Dermis microvascular lymphatic vessel endothelial cell (primary cell): ENCODE measurements around the gene SLMAP. TPM values are rescaled to one million over a fixed set of nuclear protein-coding genes. Genes with fewer than 3 reads are reported as not detected.
A peak's percentile ranks its signal among the peaks of the same experiment; 100 is the strongest.
"Not testable (repeated sequence)": the region's sequence is repeated elsewhere in the genome, so short reads cannot be mapped to it uniquely, and the experiment has no call there.

Experiments used
- DNase-seq, 2 donors: peaks; one replicate each; pipeline versions ENCODE4 v3.0.0 to v3.0.0-alpha.2; 2010; ENCODE audit warnings: low read depth in 2 of 2
- total RNA-seq: library from RNA; depleted of rRNA; stranded (reverse); fragments of >200 nt; gene quantifications from 2 replicates; pipeline ENCODE4 v1.2.1, GENCODE V29; 2014

The SLMAP gene
- total RNA-seq, 1 donor from 2014 or later = 29.5 TPM

DNA sequence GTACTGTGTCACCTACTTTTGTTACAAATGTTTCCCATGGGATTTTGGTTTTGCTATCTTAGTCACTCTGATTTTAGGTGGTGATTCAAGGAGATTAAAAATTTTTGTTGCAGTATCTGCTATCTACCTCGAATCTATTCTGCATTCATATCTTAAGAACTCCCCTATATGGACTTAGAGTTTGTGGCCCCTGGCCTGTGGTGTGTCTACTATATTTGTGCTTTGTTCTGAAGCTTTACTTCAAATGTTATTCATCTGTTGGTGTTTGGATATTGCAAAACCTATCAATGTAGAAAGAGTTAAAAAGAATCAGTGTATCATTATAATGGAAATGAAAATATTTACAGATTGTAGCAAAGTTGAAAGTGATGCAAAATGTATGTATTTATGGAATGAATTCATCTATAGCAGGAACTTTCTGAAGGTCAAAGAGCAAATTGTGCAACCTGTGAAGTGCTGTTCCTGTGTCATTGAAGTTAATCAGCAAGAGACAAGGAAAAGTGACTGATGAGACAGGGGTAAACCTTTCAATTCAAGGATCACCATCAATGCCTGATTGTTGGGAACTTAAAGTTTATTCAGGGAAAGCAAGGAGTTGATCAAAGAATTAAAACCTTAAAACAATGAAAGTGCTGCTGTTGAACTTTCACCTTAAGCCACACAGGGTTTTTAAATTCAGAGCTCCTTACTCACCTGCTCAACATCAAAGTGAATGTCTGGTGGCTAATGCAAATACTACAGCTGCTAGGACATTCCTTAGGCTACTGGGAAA is 71.0 kb downstream of the SLMAP start:
- DNase-seq = no peak

DNA sequence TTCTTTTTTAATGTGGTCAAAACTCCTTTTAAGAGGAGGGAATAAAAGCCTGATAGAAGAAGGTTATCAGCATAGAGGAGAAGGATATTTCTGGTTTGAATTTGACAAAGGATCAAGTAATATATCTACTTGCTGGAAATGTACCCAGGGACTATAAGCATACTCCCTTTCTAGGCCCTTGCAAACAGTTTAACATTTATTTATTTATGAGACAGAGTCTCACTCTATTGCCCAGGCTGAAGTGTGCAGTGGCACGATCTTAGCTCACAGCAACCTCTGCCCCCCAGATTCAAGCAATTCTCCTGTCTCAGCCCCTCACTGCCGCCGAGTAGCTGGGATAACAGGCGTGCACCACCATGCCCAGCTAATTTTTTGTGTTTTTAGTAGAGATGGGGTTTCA is 71.6 kb downstream of the SLMAP start:
- DNase-seq = no peak

DNA sequence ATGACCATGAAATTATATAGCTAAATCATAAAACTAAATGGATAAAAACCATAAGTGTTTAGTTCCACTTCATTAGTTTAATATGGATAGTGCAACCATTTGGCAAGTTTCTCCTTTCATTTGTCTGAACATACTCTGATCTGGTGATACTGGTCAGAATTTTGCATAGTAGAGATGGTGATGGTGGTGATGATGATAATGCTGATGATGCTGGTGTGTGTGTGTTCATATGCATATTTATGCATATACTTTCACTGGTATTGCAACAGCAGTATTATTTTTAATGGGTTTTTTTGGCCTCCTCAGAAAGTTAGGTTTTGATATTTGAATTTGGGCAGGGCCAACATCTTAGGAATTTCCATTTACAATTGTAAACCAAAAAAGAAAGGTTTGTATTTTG is 76.4 kb downstream of the SLMAP start:
- DNase-seq = no peak

DNA sequence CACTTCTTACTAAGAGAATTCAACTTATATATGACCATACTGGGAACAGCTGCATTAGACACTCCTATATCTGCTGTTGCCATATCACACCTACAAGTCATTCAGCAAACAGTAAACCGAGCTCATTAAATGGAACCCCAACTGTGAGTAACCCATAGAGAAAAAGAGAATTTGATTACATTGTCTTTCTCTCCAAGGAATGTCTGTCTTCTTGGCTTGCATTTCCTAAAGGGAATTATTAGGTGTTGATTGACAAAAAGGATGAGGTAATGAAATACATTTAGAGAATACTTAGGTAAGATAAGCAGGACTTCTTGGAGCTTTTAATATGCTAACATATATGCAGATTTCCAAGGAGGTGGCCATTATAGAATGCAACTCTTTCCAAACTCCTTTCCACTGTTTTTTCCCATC is 76.8 kb downstream of the SLMAP start:
- DNase-seq = no peak

DNA sequence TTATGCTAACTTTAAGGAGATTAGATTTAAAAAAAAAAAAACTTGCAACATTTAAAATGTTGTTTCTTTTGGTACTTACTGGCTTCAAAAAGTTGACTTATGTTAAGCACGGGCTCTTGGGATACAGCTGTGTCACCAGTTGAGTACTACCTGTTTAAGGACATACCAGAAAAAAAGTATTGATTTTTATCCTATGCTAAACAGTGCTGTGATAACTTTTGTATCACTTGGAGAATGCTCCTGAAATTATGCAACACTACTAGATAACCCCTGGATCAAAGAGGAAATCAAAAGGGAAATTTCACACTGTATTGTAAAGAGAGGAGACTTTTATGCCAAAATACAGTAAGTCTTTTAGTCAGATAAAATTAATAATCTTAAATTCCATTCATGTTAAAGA is 77.7 kb downstream of the SLMAP start:
- DNase-seq = no peak

DNA sequence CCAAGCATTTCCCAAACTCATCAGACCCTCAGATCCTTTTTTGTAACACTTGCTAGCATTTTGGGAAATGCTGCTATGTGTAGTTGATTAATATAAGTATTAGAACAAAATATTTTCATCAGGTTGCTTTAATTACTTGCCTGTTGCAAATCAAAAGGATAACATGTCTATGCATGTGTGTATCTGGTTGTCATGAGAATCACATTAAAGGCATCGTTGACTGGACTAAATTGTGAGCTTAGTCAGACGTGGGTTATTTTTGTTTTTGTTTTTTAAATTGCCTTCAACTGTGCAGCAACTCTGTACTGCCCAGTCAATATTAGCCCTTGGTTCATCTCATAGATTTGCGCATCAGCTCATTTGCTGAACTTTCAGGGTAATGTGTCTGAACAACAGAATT is 81.6 kb downstream of the SLMAP start:
- DNase-seq = no peak

DNA sequence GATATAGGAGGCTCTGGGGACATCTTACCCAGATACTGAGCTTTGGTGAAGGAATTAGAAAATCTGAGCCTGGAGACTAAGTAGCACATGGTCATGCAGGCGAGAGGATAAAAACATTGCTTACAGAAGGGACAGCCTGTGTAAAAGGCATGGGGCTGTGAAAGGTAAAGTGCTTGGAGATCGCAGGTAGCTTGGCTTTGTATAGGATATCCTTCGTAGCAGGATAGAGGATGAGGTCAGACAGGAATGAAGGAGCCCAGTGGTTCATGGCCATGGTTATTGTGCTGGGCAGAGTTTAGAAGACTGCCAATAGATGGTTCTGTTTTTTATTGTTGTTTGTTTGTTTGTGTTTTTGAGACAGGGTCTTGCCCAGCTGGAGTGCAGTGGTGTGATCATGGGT is 82.5 kb downstream of the SLMAP start:
- no peak for DNase-seq

DNA sequence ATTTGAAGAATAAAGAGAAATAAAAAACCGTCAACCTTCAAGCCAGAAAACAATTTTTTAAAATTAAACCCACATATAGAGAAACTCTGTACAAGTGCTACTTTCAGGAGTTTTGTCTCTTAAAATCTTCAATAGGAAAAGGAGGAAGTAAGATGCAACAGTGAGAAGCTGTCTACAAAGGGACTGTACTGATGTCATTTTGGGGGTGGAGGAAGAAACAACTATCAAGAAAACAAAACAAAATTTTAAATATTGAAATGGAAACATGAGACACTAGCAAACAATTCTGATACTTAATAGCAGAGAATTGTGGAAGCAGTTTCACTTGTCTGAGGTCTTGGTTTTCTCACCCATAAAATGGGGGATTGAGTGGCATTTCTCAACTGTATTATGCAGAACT is 84.4 kb downstream of the SLMAP start:
- no peak for DNase-seq

DNA sequence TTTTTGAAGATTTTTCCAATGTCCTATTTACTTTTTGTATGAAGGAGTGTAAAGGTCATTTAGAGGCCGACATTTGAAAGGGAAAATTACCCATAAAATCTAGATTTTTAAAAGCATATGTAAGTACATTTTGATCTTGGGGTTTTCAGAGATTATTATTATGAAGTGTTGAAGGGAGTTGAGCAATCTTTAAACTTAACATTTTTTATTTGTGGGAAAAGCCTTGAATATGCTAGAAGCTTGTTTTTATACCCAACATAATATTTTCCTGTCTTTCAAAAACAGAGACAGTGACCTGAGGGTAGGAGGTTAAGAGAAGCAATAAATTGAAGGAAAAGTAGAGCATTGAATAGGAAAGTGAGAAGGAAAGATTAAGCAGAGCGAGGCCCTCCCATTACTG is 85.7 kb downstream of the SLMAP start:
- DNase-seq = no peak

DNA sequence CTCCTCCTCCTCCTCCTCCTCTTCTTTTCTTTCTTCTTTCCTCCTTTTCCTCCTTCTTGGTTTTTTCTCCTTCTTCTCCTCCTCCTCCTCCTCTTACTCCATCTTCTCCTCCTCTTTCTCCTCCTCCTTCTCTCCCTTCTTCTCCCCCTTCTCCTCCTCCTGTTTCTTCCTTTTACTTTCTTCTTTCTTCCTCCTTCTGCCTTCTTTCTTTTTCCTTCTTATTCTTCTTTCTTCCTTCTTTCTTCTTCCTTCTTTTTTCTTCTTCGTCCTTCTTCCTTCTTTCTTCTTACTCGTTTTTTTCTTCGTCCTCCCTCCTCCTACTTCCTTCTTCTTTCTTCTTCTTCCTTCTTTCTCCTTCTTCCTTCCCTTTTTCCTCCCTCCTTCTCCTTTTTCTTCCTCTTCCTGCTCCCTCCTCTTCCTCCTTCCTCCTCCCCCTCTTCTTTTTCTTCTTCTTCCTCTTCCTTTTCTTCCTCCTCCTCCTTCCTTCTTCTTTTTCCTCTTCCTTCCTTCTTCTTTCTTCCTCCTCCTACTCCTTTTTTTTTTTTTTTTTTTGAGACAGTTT is 92.1 kb downstream of the SLMAP start:
- DNase-seq = no peak

DNA sequence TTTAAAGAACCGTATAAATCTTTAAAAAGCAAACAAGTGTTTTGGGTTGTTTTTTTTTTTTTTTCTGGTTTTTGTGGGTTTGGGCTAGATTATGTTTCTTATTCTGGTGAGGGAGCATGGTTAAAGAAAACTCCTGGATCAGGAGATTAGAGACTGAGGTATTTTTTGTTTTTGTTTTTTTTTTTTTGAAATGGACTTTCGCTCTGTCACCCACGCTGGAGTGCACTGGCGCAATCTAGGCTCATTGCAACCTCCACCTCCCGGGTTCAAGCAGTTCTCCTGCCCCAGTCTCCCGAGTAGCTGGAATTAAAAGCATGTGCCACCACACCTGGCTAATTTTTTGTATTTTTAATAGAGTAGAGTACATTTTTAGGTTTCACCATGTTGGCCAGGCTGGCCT is 95.2 kb downstream of the SLMAP start:
- DNase-seq = no peak

DNA sequence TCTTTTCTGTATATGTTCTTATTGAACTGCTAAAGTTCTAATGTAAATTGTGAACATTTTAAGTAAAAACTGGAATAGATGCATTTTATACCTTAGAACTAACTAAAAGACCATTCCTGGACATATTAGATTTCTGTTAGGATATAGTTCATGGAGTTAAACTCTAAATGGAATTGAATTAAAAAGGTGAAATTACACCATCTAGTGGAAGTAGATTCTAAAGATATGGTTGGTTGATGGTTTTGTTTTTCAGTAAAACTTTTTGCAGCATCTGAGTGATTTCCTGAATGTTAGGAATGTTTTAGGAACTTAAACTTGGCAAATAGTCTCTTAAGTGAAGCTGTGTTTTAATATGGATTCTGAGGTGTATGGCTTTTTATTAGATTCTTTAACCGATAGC is 96.8 kb downstream of the SLMAP start:
- DNase-seq = peak; percentile 21 to 40

DNA sequence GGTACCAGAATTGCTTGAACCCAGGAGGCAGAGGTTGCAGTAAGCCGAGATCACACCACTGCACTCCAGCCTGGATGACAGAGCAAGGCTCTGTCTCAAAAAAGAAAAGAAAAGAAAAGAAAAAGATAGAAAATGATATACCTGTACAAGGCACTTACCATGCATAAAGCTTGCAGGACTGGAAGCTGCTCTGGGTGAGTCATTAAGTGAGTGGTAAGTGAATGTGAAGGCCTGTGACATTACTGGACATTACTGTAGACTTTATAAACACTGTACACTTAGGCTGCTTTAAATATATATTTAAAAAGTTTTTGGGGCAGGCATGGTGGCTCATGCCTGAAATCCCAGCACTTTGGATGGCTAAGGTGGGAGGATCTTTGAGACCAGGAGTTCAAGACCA is 99.2 kb downstream of the SLMAP start:
- no peak for DNase-seq

DNA sequence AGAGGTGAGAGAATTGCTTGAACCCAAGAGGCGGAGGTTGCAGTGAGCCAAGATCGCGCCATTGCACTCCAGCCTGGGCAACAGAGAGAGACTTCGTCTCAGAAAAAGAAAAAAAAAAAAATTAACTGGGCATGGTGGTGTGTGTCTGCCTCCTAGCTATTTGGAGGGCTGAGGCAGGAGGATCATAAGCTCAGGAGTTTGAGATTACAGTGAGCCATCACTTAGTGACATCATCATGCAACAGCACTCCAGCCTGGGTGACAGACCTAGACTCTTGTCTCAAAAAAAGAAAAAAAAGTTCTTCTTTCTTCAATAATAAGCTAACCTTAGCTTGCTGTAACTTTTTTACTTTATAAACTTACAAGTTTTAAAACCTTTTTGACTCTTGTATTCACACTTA is 99.8 kb downstream of the SLMAP start:
- no peak for DNase-seq

DNA sequence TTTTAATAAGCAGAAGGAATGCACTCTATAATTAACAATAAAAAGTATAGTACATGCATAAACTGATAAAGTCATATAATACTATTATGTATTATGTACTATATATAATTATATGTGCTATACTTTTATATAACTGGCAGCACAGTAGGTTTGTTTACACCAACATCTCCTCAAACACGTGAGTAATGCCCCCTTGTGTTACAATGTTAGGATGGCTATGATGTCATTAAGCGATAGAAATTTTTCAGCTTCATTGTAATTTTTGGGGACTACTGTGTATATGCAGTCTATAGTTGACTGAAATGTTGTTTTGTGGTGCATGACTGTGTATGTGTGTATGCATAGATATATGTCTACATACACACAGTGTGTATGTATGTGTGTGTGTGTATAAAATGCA is 100.6 kb downstream of the SLMAP start:
- peak; percentile 16 to 37 for DNase-seq

DNA sequence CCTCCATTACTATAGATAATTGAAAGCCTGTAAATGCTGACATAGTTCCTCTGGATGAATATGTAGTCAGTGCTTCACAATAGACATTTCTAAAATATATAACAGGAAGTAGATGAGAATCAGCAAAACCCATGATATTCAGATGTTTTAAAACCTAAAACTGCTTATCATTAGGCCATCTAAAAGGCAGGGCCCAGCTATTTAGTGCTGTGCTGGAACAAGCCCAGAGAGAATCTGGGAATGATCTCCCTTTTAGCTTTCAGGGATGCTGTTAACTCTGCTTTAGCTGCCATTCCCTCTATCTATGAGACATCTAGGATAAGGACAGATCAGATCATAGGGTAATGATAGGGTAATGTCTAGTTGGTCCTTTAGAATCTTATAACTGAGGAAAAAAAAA is 106.8 kb downstream of the SLMAP start:
- no peak for DNase-seq

DNA sequence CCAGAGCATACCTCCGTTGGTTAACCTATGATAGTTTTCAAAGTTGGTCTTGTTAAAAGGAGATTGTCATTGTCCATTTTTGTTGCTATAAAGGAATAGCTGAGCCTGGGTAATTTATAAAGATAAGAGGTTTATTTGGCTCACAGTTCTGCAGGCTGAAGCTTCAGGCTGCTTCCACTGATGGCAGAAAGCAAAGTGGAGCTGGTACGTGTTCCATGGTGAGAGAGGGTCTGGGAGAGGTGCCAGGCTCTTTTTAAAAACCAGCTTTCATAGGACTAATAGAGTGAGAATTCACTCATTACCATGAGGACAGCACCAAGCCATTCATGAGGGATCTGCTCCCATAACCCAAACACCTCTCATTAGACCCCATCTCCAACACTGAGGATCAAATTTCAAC is 107.3 kb downstream of the SLMAP start:
- DNase-seq = no peak

DNA sequence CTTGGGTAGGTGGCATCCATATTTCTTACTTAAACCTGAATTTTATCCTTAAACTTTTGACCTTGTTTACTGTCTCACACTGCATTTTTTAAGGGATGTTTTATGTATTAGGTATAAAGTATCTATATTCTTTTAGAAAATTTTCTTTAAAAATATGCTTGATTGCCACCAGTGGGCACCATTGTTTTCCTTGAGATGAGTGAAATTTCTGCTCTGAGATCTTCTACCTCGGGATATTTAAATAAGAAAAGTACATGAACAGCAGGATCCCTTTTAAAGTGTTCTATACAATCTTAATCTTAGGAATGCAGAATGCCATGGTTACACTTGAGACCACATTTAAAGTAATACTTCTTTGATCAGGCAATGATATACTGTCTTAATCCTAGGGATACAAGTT is 108.7 kb downstream of the SLMAP start:
- peak in 1 of 2 donors; percentile 34 for DNase-seq

DNA sequence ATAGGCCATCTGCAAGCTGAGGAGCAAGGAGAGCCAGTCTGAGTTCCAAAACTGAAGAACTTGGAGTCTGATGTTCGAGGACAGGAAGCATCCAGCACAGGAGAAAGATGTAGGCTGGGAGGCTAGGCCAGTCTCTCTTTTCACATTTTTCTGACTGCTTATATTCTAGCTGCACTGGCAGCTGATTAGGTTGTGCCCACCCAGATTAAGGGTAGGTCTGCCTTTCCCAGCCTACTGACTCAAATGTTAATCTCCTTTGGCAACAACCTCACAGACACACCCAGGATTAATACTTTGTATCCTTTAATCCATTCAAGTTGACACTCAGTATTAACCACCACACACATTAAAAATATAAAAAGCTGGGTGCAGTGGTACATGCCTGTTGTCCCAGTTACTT is 113.0 kb downstream of the SLMAP start:
- DNase-seq = not testable (repeated sequence)

DNA sequence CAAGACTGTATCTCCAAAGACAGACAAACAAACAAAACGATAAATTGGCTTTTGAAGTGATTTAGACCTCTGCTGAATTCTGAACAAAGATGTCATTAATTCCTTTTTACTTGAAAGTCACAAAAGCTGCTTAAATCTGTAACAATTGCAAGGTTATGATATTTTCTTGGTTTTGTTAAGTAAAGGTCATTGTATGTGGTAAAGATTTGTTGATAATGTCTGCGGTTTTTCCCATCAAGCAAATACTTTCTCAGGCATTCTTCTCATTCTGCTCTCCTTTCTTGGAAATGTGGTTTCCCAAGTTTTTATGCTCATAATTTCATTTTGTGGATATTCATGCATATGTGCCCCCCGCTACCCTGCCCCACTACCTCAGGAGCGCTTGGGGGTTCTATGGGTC is 116.5 kb downstream of the SLMAP start:
- DNase-seq = no peak

DNA sequence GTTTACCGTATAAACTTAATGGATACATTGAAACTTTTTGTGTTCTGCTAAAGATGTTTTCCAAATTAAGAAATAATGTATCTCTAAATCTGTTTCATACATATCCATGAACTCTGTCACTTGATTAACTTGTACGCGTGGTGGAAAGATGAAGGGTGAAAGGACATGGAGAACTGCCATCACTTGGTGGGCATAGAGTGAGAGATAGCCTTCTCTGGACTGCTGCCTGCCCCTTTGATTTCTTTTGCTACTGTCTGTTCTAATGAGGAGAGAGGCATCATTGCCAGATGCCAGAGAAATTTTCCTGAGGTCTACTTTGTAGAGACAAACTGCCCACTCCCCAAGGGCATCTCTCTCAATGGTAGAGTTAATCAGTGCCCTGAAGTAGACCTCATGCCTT is 120.5 kb downstream of the SLMAP start:
- no peak for DNase-seq

DNA sequence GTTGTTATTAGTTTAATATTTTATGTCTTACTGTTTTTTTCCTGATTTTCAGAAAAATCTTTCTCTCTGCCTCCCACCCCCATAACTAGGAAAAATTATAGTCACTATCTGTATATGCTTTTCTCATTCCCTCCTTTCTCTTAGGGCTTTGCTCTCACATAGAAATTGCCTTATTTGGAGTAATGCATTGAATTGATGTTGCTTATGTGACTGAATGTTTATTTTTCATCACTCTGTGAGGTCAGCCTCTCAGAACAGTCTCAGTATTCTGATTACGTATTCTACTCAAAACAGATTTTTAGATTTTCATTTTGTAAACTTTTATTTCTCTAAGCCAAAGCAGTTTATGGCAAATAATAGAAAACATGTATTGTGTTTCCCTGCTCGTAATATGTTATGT is 121.0 kb downstream of the SLMAP start:
- no peak for DNase-seq

DNA sequence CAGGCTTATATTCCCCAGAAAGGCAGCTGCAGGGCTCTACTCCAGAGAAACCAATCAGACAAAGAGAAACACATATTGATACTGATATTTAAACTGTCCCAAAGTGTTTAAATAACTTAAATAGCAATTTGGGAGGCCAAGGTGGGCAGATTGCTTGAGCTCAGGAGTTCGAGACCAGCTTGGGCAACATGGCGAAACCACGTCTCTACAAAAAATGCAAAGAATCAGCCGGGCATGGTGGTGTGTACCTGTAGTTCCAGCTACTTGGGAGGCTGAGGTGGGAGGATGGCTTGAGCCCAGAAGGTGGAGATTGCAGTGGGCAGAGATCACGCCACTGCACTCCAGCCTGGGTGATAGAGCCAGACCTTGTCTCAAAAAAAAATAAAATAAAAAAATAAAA is 128.3 kb downstream of the SLMAP start:
- DNase-seq = not testable (repeated sequence)

DNA sequence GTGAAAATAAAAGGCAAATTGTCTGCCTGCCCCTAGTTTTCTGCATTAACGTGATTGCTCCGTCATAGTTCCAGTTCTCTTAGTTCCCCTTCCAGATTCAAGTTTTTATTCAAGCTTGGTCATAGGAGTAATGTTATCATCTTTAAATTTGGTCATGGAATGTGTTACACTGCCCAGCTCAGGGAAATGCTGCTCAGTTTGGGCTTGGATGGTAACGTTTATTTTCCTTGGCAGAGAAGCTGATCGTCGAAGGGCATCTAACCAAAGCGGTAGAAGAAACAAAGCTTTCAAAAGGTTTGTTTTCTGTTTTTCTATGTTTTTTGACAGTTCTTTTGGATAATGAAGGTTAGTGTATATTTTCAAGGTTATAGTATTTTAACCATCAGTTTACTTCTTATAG is 133.7 kb downstream of the SLMAP start:
- peak; percentile 2 for DNase-seq
